Measurements from ENCODE around the gene PQBP1. TPM values are rescaled to one million over a fixed set of nuclear protein-coding genes. Genes with fewer than 3 reads are reported as not detected.

The PQBP1 gene
- total RNA-seq, 4 donors from 2014 or later = 52.4 to 76.2 (median 57.2) TPM

DNA sequence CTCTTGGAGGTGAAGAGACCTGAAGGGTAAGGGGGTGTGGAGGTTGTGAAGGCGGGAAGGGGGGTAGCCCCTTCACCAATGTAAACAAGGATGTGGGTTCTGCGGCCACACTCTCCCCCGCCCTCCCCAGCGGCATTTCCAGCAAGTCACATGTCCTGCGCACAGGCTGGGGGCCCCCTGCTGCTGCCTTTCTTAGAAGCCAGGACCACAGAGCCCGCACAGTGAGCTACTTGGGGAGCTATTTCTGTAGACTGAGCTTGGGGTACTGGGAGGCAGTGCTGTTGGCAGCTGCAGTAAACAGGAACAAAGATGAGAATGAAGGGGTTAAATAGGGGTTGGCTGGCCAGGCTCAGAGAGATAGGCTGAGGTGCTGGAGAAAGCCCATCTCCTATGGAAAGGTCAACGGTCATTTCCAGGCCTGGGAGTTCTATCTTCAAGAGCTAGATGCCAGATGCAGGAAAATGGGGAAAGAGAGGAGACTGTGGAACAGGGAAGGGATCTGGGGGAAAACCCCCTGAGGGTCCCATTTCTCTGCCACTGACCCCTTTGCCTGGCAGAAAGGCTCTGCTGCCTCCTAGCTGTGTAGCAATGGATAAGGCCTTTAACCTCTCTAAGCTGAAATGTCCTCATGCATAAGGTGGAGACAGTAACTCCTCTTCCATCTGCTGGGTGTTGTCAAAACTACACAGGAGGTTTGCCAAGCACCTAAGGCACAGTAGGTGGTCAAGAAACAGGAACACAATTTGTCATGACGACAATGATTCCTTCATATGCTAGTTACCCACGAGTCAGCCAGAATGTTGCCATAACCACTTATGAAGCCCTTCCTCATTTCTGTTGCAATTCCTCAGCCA lies 39.6 kb downstream of the PQBP1 start:
- WGBS, 2 donors = 48 to 54% methylated on average over 4 of the region's 9 CpGs
- no peaks in the 10 kb centered on the region for H3K27me3 ChIP-seq
- no peak overlapping the region for H3K4me3 ChIP-seq (replicated peaks in 1 of 3)
- H3K36me3 ChIP-seq = peaks cover 0 to 17% of the 10 kb centered on the region in 2 donors
- intact Hi-C loops (cut with DNase I) = no loop called here
- no peaks in the 10 kb centered on the region for H3K4me1 ChIP-seq
- no peak for TF ChIP-seq CTCF (IDR thresholded peaks at IDR 0.05)
- TF ChIP-seq POLR2A (IDR thresholded peaks at IDR 0.05) = no peak
- peak; percentile 8 to 10 for DNase-seq
- no peaks in the 10 kb centered on the region for H3K9me3 ChIP-seq
- H3K27ac ChIP-seq = no peak overlapping the region

DNA sequence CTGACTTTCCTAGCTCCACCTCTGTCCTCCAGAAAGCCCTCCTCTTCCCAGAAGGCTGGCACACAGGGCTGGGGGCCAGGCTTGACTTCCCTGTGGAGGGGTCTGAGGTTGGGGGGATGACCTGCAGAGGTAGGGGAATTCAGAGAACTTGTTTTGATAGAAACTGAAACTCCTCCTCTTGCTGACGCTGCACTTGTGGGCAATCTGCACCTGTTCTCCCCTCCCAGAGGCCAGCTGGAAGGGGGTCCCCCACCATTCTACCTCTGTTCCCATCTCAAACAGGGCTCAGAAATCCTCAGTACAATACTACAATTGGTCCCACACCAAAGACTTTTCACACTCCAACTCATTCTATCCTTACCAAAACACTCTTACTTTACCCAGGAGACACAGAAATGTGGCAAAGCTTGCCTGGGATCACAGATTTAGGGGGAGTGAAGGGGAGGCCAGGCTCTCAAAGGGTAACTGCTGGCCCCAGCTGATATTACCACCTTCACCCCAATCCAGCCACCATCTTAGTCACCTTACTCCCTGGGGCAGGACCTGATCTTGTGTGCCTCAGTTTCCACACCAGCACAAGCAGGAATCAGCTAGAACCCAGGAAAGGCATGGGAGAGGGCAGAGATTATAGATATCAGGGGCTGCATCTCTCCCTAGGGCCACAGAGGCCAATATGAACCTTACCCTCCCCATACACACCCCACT lies 41.1 kb downstream of the PQBP1 start:
- Histone ChIP-seq H3K27me3 (no peaks in the 10 kb centered on the region), H3K4me3 (replicated peaks in 1 of 3) (no peak overlapping the region), H3K27ac (no peak overlapping the region), H3K36me3 (peaks cover 0 to 10% of the 10 kb centered on the region in 2 donors), H3K9me3 (no peaks in the 10 kb centered on the region), H3K4me1 (no peaks in the 10 kb centered on the region)
- 62% methylated on average over 1 of the region's 1 CpG; no CpG with 5 or more reads in 1 of the 2 donors for WGBS, 2 donors
- no peak for DNase-seq
- intact Hi-C loops (cut with DNase I) = no loop called here
- no peak for TF ChIP-seq POLR2A (IDR thresholded peaks at IDR 0.05)
- no peak for TF ChIP-seq CTCF (IDR thresholded peaks at IDR 0.05)

DNA sequence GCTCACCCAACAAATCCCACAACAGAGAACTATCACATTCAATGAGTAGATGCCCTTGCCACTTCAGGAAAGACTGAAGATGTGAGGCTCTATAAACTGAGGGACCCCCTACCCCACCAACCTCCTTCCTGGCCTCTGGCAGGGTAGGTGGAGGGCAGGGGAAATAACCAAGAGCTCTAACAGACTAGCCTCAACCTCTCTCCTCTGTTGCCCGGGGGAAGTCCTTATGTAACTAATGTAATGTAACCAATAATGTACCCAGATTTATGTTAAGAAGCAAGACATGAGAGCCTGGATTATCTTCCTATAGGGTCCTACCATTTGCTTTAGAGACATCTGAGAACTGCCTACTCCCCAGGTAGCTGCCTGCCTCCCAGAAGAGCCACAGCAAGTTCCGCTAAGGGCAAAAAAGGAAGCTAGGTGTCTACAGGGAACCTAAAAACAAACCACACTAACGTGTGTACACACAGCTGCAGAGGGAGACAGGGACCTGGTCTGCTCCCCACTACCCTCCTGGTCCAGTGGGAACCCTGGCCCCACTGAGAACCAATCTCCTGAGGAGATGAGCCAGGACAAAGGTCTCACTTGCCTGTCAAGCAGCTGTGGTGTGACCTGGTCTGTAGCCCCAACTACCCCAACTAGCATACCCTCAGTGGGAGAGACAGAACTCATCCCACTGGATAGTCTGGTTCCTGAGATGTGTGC lies 41.9 kb downstream of the PQBP1 start:
- Histone ChIP-seq H3K27ac (no peak overlapping the region), H3K4me3 (replicated peaks in 1 of 3) (no peak overlapping the region), H3K27me3 (no peaks in the 10 kb centered on the region), H3K36me3 (peaks cover 0 to 2% of the 10 kb centered on the region in 2 donors), H3K4me1 (no peaks in the 10 kb centered on the region), H3K9me3 (no peaks in the 10 kb centered on the region)
- DNase-seq = no peak
- TF ChIP-seq CTCF (IDR thresholded peaks at IDR 0.05) (no peak), POLR2A (IDR thresholded peaks at IDR 0.05) (no peak)
- intact Hi-C loops (cut with DNase I) = no loop called here
- WGBS, 2 donors = 87 to 94% methylated on average over 3 of the region's 3 CpGs

DNA sequence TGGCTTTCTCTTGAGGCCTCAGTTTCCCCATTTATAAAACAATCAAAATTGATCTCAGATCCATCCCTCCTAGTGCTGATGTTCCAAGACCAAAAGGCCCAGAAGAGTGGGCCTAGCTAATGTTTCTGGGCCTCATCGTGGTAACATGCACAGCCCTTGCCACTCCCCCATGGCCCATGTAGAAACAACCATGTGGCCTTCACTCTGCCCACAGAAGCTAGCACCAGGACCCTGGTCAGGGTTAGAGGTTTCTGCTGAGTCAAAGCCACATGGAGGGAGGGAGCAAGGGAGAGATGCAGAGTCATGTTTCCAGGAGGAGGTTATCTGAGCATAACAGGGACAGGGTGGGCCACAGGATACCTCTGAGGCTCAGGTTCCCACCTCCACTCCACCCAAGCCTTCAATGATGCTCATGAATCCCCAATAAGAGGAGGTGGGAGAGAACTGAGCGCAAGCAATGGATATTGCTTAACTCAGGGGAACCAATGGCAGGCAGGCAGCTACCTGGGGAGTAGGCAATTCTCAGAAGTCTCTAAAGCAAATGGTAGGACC lies 42.8 kb downstream of the PQBP1 start:
- no peak for TF ChIP-seq CTCF (IDR thresholded peaks at IDR 0.05)
- no peak for TF ChIP-seq POLR2A (IDR thresholded peaks at IDR 0.05)
- intact Hi-C loops (cut with DNase I) = no loop called here
- WGBS, 2 donors = 100% methylated on average over 1 to 2 of the region's 2 CpGs
- H3K9me3 ChIP-seq = no peaks in the 10 kb centered on the region
- H3K4me1 ChIP-seq = no peaks in the 10 kb centered on the region
- no peak for DNase-seq
- no peaks in the 10 kb centered on the region for H3K36me3 ChIP-seq
- H3K4me3 ChIP-seq (replicated peaks in 1 of 3) = no peak overlapping the region
- no peak overlapping the region for H3K27ac ChIP-seq
- no peaks in the 10 kb centered on the region for H3K27me3 ChIP-seq

All from thyroid gland (tissue), 4 donors.